ENCODE measurements around the gene ARID5B. TPM values are rescaled to one million over a fixed set of nuclear protein-coding genes. Genes with fewer than 3 reads are reported as not detected.
"Not testable (repeated sequence)": the region's sequence is repeated elsewhere in the genome, so short reads cannot be mapped to it uniquely, and the experiment has no call there.

ARID5B gene
- total RNA-seq, 1 experiment from 2014 or later = 15.7 TPM

GRCh38 chr10:62012318-62012717, 110.8 kb downstream of the ARID5B start:
- no peak for DNase-seq (ENCODE audit: low read depth)

GRCh38 chr10:62014510-62014909, 113.0 kb downstream of the ARID5B start:
- no peak for DNase-seq (ENCODE audit: low read depth)

GRCh38 chr10:62015994-62016393, 114.5 kb downstream of the ARID5B start:
- no peak for DNase-seq (ENCODE audit: low read depth)

- no peak for DNase-seq (ENCODE audit: low read depth)
Measured at GRCh38 chr10:62016623-62017490, 115.4 kb downstream of the ARID5B start.

- no peak for DNase-seq (ENCODE audit: low read depth)
Measured at GRCh38 chr10:62017491-62017870, 116.0 kb downstream of the ARID5B start.

GRCh38 chr10:62018131-62018911, 116.8 kb downstream of the ARID5B start:
- peak; percentile 37 for DNase-seq (ENCODE audit: low read depth)

GRCh38 chr10:62019013-62019684, 117.7 kb downstream of the ARID5B start:
- no peak for DNase-seq (ENCODE audit: low read depth)

GRCh38 chr10:62019685-62020359, 118.3 kb downstream of the ARID5B start:
- DNase-seq (ENCODE audit: low read depth) = no peak

- no peak for DNase-seq (ENCODE audit: low read depth)
Measured at GRCh38 chr10:62021128-62021665, 119.7 kb downstream of the ARID5B start.

GRCh38 chr10:62021978-62022802, 120.7 kb downstream of the ARID5B start:
- no peak for DNase-seq (ENCODE audit: low read depth)

GRCh38 chr10:62022830-62023229, 121.3 kb downstream of the ARID5B start:
- DNase-seq (ENCODE audit: low read depth) = no peak

GRCh38 chr10:62023329-62023728, 121.8 kb downstream of the ARID5B start:
- no peak for DNase-seq (ENCODE audit: low read depth)

GRCh38 chr10:62024026-62024701, 122.7 kb downstream of the ARID5B start:
- no peak for DNase-seq (ENCODE audit: low read depth)

GRCh38 chr10:62025134-62025794, 123.8 kb downstream of the ARID5B start:
- DNase-seq (ENCODE audit: low read depth) = no peak

GRCh38 chr10:62025901-62026879, 124.7 kb downstream of the ARID5B start:
- DNase-seq (ENCODE audit: low read depth) = peak; percentile 72

- DNase-seq (ENCODE audit: low read depth) = no peak
Measured at GRCh38 chr10:62027841-62028501, 126.5 kb downstream of the ARID5B start.

GRCh38 chr10:62028502-62028842, 127.0 kb downstream of the ARID5B start:
- not testable (repeated sequence) for DNase-seq (ENCODE audit: low read depth)

GRCh38 chr10:62029401-62029800, 127.9 kb downstream of the ARID5B start:
- no peak for DNase-seq (ENCODE audit: low read depth)
